HG03025 (cell line): Measurements from ENCODE around the gene KRTAP20-4.

Experiments used
- ATAC-seq: cut with Tn5 transposase; IDR thresholded peaks from one replicate; pipeline ENCODE4 v1.9.1; 2021; ENCODE audit warnings: mild to moderate bottlenecking, moderate library complexity; ENCODE audit not compliant: unreplicated experiment, low FRiP score

KRTAP20-4 gene

GRCh38 chr21:30620522-30620921, at the start of gene KRTAP20-4:
TSS of gene KRTAP20-4 (plus strand) at chr21:30620627.
- ATAC-seq = no peak

- no peak for ATAC-seq
These were observed 42.7 kb upstream of the KRTAP20-4 start for GRCh38 chr21:30577766-30578165.

- no peak for ATAC-seq
These were observed 41.1 kb upstream of the KRTAP20-4 start for GRCh38 chr21:30579346-30579745.

GRCh38 chr21:30580132-30580531, 40.3 kb upstream of the KRTAP20-4 start:
- ATAC-seq = no peak

GRCh38 chr21:30582870-30583269, 37.6 kb upstream of the KRTAP20-4 start:
- no peak for ATAC-seq

- no peak for ATAC-seq
These were observed 30.1 kb upstream of the KRTAP20-4 start, which contains the start of gene KRTAP22-2 for GRCh38 chr21:30590297-30590696. TSS of gene KRTAP22-2 (minus strand) at chr21:30590397.

GRCh38 chr21:30592140-30592539, 28.3 kb upstream of the KRTAP20-4 start, which contains the start of gene KRTAP6-3:
TSS of gene KRTAP6-3 (plus strand) at chr21:30592440. CDS start at chr21:30592446, 6 bp downstream.
- no peak for ATAC-seq

GRCh38 chr21:30598802-30599201, 21.6 kb upstream of the KRTAP20-4 start, which contains the start of gene KRTAP6-2:
TSS of gene KRTAP6-2 (minus strand) at chr21:30598902. CDS start at chr21:30598874, 28 bp downstream.
- ATAC-seq = no peak

- no peak for ATAC-seq
These were observed 19.6 kb upstream of the KRTAP20-4 start, which contains the start of gene KRTAP22-1 for GRCh38 chr21:30600787-30601186. TSS of gene KRTAP22-1 (plus strand) at chr21:30601087.

GRCh38 chr21:30605968-30606367, 14.5 kb upstream of the KRTAP20-4 start:
- ATAC-seq = no peak

- ATAC-seq = no peak
These were observed 8.3 kb upstream of the KRTAP20-4 start for GRCh38 chr21:30612132-30612531.

- ATAC-seq = no peak
These were observed 6.6 kb upstream of the KRTAP20-4 start, which contains the start of gene KRTAP6-1 for GRCh38 chr21:30613836-30614235. TSS of gene KRTAP6-1 (minus strand) at chr21:30613930. CDS start at chr21:30613904, 26 bp downstream.

- ATAC-seq = no peak
These were observed 5.2 kb upstream of the KRTAP20-4 start for GRCh38 chr21:30615199-30615598.

GRCh38 chr21:30616125-30616524, 4.3 kb upstream of the KRTAP20-4 start, which contains the start of gene KRTAP20-1:
TSS of gene KRTAP20-1 (plus strand) at chr21:30616425. CDS start at chr21:30616455, 30 bp downstream.
- no peak for ATAC-seq

GRCh38 chr21:30620080-30620479, 347 bp upstream of the KRTAP20-4 start:
- no peak for ATAC-seq

GRCh38 chr21:30623362-30623761, 2.9 kb downstream of the KRTAP20-4 start:
- no peak for ATAC-seq

GRCh38 chr21:30625449-30626165, 5.2 kb downstream of the KRTAP20-4 start:
- ATAC-seq = no peak

GRCh38 chr21:30628109-30628508, 7.7 kb downstream of the KRTAP20-4 start:
- no peak for ATAC-seq

GRCh38 chr21:30629200-30629599, 8.8 kb downstream of the KRTAP20-4 start:
- no peak for ATAC-seq

GRCh38 chr21:30634906-30635305, 14.5 kb downstream of the KRTAP20-4 start, which contains the start of gene KRTAP20-2:
TSS of gene KRTAP20-2 (plus strand) at chr21:30635206. CDS start at chr21:30635264, 58 bp downstream.
- ATAC-seq = no peak

GRCh38 chr21:30638686-30639085, 18.3 kb downstream of the KRTAP20-4 start:
- ATAC-seq = no peak

GRCh38 chr21:30642564-30642963, 22.1 kb downstream of the KRTAP20-4 start, which contains the start of gene KRTAP20-3:
TSS of gene KRTAP20-3 (plus strand) at chr21:30642864.
- no peak for ATAC-seq
